K562 (cell line): ENCODE data around the gene SAFB. TPM values are rescaled to one million over a fixed set of nuclear protein-coding genes. Genes with fewer than 3 reads are reported as not detected.

Experiments used
- EGR1 ChIP-seq: fragments of 450-650 bp; conservative IDR thresholded peaks from 2 replicates; pipeline ENCODE4 v1.6.1; 2017; ENCODE audit warnings: mild to moderate bottlenecking
- HDAC2 ChIP-seq: fragments of 450-650 bp; IDR thresholded peaks from 2 replicates; pipeline ENCODE4 v1.6.1; 2016; ENCODE audit warnings: mild to moderate bottlenecking
- HMGN3 ChIP-seq: IDR thresholded peaks from 2 replicates; pipeline ENCODE4 v1.6.1; 2011; ENCODE audit warnings: borderline replicate concordance, low read depth, mild to moderate bottlenecking, mixed read lengths, low read length; ENCODE audit not compliant: insufficient read length; ENCODE audit errors: extremely low read depth
- HSF4 ChIP-seq: fragments of 250-450 bp; sonication (Bioruptor Pico); IDR thresholded peaks from 2 replicates; pipeline ENCODE4 v2.1.2; 2022; ENCODE audit warnings: mild to moderate bottlenecking, moderate library complexity, borderline replicate concordance
- MNT ChIP-seq, 2 experiments: fragments of 450-650 bp; conservative IDR thresholded peaks; 2 replicates each; pipeline ENCODE4 v1.6.1; 2017; ENCODE audit warnings: mild to moderate bottlenecking in 2 of 2, moderate library complexity in 2 of 2
- MYBL2 ChIP-seq, 2 experiments: fragments of 450-650 bp in 1 of 2; sonication (generic) in 1 of 2; formaldehyde crosslinking in 1 of 2; IDR thresholded peaks; 2 replicates each; pipeline versions ENCODE4 v1.6.1 to v1.8.1; 2017 to 2022; ENCODE audit warnings: borderline replicate concordance in 1 of 2, inconsistent platforms in 1 of 2, low read depth in 1 of 2, mild to moderate bottlenecking in 1 of 2, missing genetic modification reagents in 1 of 2, moderate library complexity in 1 of 2
- PML ChIP-seq: IDR thresholded peaks from 2 replicates; pipeline ENCODE4 v1.6.1; 2012; ENCODE audit warnings: low read length, inconsistent platforms
- POLR2H ChIP-seq: IDR thresholded peaks from 2 replicates; pipeline ENCODE4 v1.6.1; 2016; ENCODE audit warnings: missing genetic modification characterization, low read depth, mild to moderate bottlenecking, control low read depth, missing compliant biosample characterization, moderate library complexity
- PTBP1 ChIP-seq: fragments of 200-400 bp; formaldehyde crosslinking; IDR thresholded peaks from 2 replicates; pipeline ENCODE4 v1.6.1; 2017; ENCODE audit warnings: low read depth, low read length
- RFX5 ChIP-seq: IDR thresholded peaks from 2 replicates; pipeline ENCODE4 v1.6.1; 2011; ENCODE audit warnings: low read depth, mild to moderate bottlenecking, improper control_type of control experiment, low read length
- SPI1 ChIP-seq: IDR thresholded peaks from 2 replicates; pipeline ENCODE4 v1.6.1; 2011; ENCODE audit warnings: low read depth, low read length, control low read depth, borderline replicate concordance
- ZBTB40 ChIP-seq, 2 experiments: fragments of 450-650 bp in 1 of 2; sonication (generic) in 1 of 2; formaldehyde crosslinking in 1 of 2; IDR thresholded peaks; 2 replicates each; pipeline versions ENCODE4 v1.7.1 to v1.9.0; 2016 to 2022; ENCODE audit warnings: inconsistent platforms in 1 of 2, mild to moderate bottlenecking in 1 of 2, missing genetic modification reagents in 1 of 2
- ZNF232 ChIP-seq: sonication (generic); formaldehyde crosslinking; IDR thresholded peaks from 2 replicates; pipeline ENCODE4 v1.8.0; 2022; ENCODE audit warnings: mild to moderate bottlenecking, missing genetic modification reagents
- ZNF395 ChIP-seq: fragments of 200-800 bp; sonication (Bioruptor generic); IDR thresholded peaks from 2 replicates; pipeline ENCODE4 v1.6.1; 2017; ENCODE audit warnings: missing genetic modification characterization, missing compliant biosample characterization
- polyA plus RNA-seq, 8 experiments: library from polyadenylated mRNA; depleted of rRNA in 4 of 8; stranded (reverse) in 5 of 8; unstranded in 3 of 8; fragments of >200 nt; fragmentation: Nextera tagmentation in 2 of 8; fragmentation: Illumina TruSeq in 1 of 8; extraction: Ambion mirVana in 2 of 8; extraction: Trizol in 1 of 8; gene quantifications; 2 replicates each; pipeline versions ENCODE4 v1.2.1 to v1.2.3, GENCODE V29; 2011 to 2014; ENCODE audit warnings: inconsistent platforms in 1 of 8, missing spikeins in 1 of 8
- total RNA-seq, 7 experiments: library from RNA; depleted of rRNA in 6 of 7; stranded (reverse); fragments of >200 nt in 6 of 7; fragmentation: Illumina TruSeq in 2 of 7; extraction: Trizol in 2 of 7; gene quantifications; 2 replicates each; pipeline versions ENCODE4 v1.2.1 to v1.2.3, GENCODE V29; 2011 to 2021; ENCODE audit warnings: low replicate concordance in 1 of 7

Gene SAFB
- total and polyA plus RNA-seq, 9 of the 15 experiments (the other 6 are each of a cell fraction or from before 2014, with no cell fraction given) = 1.1 to 151 (median 83.1) TPM

GRCh38 chr19:5585461-5586299, 37.2 kb upstream of the SAFB start (continued):
- TF ChIP-seq ZNF395 (CRISPR knock-in tag) (no peak), HMGN3 (peak; percentile 15), MYBL2 (IDR thresholded peaks at IDR 0.05; ENCODE audit: low read depth) (no peak), MYBL2 (CRISPR knock-in tag; IDR thresholded peaks at IDR 0.05; ENCODE audit: borderline replicate concordance) (no peak), RFX5 (no peak), MNT (conservative IDR thresholded peaks at IDR 0.05) (0 out of 4 replicates have a peak, but pooled peaks of 1 of the 2 experiments have one; percentile 24), ZBTB40 (IDR thresholded peaks at IDR 0.05) (no peak), ZBTB40 (CRISPR knock-in tag; IDR thresholded peaks at IDR 0.05) (no peak), HDAC2 (no peak), EGR1 (peak; percentile 62), PTBP1 (no peak), ZNF232 (CRISPR knock-in tag) (no peak), SPI1 (no peak), POLR2H (tag) (no peak), HSF4 (no peak), PML (peak; percentile 57; the same call in 1 of the 2 replicates)
